GM19035 (cell line): ENCODE results near the gene ARHGEF18.
"Not testable (repeated sequence)": the region's sequence is repeated elsewhere in the genome, so short reads cannot be mapped to it uniquely, and the experiment has no call there.

Experiments used
- ATAC-seq: cut with Tn5 transposase; IDR thresholded peaks from one replicate; pipeline ENCODE4 v1.9.1; 2021; ENCODE audit not compliant: unreplicated experiment

ARHGEF18 gene

DNA sequence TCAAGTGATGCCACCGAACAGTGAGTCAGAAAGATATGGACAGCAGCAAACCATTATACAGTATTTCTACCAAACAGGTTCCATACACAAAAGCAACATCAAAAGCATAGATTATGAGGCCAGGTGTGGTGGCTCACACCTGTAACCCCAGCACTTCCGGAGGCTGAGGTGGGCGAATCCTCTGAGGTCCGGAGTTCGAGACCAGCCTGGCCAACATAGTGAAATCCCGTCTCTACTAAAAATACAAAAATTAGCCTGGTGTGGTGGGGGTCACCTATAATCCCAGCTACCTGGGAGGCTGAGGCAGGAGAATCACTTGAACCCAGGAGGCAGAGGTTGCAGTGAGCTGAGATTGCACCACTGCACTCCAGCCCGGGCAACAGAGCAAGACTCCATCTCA is 1.7 kb upstream of the ARHGEF18 start:
- not testable (repeated sequence) for ATAC-seq

DNA sequence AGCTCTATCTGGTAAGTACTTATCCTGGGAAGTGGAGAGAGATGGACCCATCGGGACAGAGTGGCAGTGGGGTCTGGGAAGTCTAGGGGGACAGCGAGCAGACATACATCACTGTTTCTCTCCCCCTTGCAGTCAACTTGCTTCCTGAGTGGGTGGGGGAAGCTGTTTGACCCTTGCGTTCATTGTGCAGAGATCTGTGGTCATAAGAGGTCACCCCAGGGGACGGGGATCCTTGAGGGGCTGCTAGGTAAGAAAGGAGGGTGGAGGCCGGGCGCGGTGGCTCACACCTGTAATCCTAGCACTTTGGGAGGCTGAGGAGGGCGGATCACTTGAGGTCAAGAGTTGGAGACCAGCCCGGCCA is 474 bp downstream of the ARHGEF18 start:
- ATAC-seq, result no peak

DNA sequence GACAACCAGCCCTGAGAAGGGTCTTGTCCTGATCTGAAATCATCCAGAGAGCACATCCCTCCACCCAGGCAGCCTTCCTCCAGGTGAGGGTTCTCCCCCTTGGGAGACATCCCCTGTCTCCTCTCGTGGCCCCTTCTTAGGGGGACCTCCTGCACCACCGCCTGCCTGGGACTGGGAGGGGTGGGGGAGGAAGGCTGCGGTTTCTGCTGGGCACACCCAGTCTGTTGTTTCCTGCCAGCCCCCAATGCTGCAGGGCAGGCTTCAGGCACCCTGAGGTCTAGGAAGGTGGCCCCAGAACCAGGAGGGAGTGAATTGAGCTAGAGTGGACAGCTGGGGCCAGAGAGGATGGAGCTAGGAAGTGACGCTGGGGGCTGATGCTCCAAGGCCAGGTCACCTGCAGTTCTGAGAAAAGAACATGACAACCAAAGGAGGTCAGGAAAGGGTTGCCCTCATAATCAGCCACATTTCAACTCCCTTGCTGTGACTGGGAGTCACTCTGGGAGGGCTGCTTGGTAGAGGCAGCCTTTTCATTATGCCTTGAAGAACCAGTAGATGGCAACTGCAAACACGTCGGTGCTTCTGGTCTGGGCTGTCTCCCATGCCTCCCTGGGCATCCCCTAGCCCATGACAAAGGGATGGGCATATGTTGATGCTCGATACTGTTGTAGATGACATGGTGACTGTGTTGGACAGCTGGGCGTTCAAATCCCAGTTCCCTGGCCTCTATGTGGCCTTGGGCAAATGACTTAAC is 1.4 kb downstream of the ARHGEF18 start:
- no peak for ATAC-seq

DNA sequence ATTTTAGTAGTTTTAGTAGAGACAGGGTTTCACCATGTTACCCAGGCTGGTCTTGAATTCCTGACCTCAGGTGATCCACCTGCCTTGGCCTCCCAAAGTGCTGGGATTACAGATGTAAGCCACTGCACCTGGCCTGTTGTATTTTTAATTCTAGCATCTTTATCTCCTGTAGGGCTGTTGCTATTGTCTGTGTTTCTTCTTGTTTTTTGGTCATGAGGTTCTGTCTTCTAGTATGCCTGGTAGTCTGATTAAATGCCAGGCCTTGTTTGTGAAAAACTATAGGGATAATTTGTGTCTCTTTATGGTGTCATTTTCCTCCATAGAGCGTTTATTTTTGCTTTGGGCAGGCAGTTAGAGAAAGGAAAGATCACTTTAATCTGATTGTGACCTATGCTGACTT is 3.1 kb downstream of the ARHGEF18 start:
- ATAC-seq, result no peak

DNA sequence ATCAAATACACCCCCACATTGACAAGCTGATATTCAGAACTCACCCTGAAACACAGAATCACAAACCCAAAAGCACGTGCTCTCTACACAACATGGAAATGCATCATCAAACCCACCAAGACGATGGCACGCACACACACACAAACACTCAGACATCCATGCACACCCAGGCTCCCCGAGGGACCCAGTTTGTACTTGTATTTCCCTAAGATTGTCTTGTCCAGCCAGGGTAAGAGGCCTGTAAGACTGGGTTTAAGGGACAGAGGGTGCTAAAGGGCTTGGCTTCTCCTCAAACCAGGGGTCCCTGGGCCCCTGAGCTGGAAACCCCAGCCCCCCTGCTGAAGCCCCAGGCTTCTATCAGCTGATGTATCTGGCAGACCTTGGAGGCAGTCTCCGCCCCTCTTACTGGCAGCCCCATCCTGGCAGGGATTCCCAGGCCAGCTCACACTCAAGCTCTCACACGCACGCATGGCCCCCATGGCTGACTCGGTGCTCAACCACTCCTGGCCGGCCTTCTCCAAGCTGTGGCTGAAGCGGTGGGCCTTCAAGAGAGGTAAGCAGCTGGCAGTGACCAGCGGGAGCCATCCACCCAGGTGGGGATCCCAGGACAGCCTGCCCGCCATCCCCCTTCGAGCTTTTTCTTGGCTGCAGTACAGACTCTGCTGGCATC is 6.5 kb downstream of the ARHGEF18 start:
- no peak for ATAC-seq

DNA sequence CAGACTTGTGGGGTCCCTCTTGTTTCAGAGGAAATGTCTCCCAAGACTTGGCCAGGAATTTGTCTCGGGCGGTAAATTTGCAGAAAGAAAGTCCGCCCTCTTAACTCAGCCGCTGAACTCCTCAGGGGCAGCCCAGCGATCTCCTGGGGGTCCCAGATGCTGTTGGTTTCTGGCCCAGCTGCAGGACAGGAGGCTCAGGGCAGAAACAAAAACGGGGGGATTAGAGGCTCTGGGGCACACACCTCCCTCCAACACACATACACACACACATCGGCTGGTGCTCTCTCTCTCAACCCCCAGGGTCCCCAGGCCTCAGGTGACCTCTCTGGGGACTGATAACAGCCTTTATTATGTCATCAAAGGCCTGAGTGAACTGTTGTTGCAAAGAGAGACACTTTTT is 7.1 kb downstream of the ARHGEF18 start:
- ATAC-seq, result no peak

DNA sequence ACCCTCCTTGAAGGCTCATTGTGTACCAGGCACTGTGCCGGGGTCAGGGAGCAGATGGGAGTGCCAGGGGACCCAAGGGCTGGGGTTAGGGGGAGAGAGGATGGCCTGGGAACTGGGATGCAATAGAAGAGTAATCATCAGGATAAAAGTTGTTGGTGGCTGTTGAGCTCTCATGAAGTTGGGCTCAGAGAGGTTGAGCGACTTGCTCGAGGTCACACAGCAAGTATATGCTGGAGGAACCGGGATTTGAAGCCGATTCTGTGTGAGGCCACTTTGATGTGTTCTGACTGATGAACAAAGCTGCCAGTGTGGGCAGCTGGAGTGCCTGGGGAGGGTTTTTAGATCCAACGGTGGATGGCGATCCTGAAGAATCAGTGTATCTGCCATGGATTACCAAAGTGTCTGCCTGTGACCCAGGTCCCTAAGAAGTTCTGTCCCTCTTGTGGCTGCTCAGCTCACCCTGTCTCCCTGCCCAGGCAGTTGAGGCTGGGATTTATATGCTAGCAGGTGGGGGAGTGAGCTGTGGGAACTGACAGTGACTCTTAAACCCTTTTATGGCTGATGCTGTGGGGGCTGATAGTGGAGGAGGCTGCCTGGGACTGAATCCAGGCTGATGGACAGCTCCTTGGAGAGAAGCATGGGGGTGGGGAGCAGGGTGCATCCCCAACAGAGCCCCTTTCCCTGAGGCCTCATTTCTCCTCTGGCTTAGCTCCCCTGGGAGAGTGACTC is 8.3 kb downstream of the ARHGEF18 start:
- no peak for ATAC-seq

DNA sequence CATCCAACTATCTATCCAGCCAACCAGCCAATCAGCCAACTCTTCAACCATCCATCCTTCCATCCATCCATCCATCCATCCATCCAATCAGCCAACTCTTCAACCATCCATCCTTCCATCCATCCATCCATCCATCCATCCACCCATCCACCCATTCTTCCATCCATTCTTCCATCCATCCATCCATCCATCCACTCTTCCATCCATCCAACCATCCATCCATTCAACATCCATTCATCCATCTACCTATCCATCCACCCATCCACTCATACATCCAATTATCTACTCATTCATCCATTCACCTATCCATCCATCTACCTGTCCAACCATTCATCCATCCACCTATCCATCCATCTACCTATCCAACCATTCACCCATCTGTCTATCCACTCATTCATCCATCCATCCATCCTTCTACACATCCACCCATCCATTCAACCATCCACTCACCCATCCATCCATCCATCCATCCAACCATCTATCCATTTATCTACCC is 9.4 kb downstream of the ARHGEF18 start:
- no peak for ATAC-seq

DNA sequence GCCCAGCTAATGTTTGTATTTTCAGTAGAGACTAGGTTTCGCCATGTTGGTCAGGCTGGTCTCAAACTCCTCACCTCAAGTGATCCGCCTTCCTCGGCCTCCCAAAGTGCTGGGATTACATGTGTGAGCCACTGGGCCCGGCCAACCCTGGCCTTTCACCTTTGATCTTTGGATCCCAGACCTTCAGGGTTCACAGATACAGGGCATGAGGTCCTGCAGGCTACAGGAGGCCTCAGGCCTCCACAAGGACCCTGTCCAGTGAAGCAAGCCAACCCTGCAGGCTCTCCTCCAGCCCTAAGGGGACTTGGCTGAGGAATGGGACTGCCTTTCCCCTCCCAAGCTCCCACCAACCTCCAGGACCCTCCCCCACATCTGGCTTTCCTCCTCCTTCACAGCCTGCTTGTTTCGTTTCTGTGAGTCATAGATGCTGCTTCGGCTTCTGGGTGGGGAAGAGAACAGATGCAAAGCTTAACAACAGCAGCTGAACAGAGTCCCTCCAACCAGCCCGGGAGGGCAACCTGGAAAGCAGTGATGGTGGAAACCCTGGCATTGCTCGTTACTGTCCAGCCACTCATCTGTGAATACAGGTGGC is 11.8 kb downstream of the ARHGEF18 start:
- no peak for ATAC-seq

DNA sequence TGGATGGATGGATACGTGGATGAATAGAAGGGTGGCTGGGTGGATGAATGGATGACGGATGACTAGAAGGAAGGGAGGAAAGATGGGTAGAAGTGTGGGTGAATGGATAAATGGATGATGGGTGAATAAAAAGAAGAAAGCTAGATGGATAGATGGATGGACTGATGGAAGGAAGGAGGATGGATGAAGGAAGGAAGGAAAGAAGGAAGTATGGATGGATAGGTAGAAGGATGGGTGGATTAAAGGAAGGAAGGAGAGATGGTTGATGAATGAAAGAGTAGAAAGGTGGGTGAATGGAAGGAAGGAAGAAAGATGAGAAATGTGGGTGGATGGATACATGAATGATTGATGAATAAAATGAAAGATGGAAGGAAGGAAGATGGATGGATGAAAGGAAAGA is 14.5 kb downstream of the ARHGEF18 start:
- no peak for ATAC-seq

DNA sequence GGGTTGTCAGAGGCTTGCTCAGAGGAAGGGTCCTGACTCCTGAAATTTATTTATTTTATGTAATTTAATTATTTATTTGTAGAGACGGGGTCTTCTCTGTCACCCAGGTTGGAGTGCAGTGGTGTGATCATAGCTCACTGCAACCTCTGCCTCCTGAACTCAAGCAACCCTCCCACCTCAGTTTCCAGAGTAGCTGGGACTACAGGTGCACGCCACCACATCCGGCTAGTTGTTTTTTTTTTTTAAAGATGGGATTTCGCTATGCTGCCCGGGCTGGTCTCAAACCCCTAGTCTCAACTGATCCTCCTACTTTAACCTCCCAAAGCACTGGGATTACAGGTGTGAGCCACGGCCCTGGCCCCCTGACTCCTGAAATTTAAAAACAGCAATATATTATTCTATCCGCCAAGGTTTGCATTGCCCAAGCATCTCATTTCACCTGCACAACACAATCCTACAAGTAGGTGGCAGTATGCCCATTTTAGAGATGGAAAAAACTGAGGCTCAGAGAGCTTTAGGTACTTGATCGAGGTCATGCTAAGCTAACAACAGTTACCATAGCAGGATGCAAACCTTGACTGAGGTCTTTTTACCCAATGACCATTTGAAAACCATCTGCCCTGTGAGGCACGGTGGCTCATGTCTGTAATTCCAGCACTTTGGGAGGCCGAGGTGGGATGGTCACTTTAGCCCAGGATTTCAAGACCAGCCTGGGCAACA is 18.1 kb downstream of the ARHGEF18 start:
- no peak for ATAC-seq

DNA sequence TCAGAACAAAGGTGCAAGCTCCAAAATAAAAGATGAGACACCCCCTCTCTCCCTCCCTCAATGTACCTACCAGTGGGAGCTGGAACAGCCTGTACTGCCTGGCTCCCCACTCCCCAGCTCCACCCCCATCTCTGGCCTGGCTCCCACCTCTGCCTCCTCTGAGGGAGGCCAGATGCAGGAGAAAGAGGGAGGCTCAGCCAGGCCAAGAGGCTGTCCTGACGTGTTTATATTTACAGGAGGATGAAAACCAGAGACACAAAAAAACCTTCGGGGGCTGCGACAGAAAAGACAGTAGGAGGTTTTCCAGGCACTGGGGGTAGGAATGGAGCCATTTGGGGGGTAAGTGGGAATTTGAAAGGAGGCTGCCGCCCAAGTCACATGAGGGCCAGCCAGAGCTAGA is 19.7 kb downstream of the ARHGEF18 start:
- no peak for ATAC-seq

DNA sequence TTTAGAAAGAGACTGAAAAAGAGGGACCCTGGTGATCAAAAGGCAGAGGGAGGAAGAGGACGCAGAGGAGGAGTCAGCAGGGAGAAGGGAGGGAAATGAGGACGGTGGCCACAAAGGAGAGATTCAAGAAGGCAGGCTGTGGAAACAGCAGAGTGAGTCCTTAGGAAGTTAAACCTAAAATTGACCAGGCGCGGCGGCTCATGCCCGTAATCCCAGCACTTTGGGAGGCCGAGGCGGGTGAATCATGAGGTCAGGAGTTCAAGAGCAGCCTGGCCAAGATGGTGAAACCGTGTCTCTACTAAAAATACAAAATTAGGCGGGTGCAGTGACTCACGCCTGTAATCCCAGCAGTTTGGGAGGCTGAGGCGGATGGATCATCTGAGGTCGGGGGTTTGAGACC is 20.1 kb downstream of the ARHGEF18 start:
- ATAC-seq, result not testable (repeated sequence)

DNA sequence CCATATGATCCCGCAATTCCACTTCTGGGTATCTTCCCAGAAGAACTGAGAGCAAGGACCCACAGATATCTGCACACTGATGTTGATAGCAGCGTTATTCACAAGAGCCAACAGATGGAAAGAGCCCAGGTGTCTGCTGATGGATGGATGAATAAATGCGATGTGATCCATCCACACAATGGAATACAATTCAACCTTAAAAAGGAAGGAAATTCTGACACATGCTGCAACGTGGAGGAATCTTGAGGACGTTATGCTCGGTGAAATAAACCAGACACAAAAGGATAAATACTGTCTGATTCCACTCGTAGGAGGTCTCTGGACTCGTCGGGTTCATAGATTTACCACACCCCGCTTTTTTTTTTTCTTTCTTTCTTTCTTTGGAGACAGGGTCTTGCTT is 21.8 kb downstream of the ARHGEF18 start:
- ATAC-seq, result no peak

DNA sequence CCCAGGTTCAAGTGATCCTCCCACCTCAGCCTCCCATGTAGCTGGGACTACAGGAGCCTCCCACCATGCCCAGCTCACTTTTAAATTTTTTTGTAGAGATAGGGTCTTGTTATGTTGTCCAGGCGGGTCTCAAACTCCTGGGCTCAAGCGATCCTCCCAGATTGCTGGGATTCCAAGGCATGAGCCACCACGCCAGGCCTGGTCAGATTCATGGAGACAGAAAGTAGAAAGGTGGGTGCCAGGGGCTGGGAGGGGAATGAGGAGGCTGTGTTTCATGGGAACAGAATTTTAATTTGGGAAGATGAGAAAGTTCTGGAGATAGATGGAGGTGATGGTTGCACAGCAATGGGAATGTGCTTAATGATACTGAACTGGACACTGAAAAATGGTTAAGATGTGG is 22.3 kb downstream of the ARHGEF18 start:
- ATAC-seq, result no peak

DNA sequence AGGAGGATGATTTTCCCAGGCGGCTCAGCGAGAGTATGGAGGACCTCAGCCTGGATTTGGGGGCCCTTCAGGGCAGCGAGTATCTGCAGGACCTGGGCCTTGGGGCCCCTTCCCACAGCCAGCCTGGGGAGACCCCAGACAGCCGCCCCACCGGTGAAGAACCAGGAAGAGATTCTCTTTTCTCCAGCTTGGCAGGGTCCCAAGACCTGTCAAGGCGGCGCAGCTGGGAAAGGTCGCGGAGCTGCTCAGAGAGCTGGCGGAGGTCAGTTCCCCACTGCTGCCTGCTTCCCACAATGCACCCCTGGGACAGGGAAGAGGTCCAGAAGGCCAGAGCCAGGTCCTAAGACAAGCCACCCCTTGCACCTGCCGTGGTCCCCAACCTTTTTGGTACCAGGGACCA is 24.1 kb downstream of the ARHGEF18 start:
- no peak for ATAC-seq

DNA sequence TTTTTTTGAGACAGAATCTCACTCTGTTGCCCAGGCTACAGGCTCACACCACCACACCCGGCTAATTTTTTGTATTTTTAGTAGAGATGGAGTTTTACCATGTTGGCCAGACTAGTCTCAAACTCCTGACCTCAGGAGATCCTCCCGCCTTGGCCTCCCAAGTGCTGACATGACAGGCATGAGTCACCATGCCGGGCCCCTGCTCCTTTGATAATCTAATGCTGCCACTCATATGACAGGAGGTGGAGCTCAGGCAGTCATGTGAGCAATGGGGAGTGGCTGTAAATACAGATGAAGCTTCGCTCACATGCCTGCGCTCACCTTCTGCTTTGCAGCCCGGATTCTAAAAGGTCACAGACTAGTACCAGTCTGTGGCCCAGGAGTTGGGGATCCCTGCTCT is 25.1 kb downstream of the ARHGEF18 start:
- no peak for ATAC-seq

DNA sequence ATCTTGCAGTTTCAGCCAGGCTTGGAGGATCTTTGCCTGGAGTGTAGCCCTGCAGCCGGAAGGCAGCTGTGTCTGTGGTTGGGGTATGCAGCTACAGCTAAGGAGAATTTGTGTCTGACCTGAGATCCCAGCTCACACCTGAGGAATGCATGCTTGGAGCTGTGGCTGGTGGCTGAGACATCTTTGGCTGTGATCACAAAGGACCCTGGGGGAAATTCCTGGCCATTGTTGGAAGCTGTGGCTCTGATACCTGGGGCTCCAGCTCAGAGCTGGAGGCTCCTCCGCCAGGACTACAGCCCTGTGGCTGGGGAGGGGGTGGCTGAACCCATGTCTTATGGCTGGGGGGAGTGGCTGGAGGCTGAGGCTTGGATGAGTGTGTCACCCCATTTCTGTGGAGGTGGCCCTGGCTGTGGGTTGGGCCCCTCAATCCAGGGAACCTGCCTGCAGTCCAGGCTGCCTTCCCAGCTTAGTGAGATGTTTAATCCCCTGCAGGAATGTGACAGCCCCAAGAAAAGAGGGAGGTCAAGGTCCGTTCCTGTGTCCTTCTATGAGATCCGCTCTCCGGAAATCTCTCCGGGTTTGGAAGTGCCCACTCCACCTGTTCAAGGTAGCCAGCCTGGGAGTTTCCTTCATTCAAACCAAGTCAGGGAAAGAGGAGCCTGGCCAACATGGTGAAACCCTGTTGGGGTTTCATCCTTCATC is 27.6 kb downstream of the ARHGEF18 start:
- ATAC-seq, result no peak

DNA sequence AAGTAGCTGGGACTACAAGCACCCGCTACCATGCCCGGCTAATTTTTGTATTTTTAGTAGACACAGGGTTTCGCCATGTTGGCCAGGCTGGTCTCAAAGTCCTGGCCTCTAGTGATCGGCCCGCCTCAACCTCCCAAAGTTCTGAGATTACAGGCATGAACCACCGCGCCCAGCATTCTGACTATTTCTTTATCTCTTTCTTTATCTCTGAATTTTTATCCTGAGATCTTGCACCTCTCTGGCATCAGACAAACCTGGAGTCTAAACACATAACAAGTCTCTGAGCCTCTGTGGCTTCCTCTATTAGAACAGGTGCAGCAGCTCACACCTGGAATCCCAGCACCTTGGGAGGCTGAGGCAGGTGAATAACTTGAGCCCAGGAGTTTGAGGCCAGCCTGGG is 28.5 kb downstream of the ARHGEF18 start:
- no peak for ATAC-seq

DNA sequence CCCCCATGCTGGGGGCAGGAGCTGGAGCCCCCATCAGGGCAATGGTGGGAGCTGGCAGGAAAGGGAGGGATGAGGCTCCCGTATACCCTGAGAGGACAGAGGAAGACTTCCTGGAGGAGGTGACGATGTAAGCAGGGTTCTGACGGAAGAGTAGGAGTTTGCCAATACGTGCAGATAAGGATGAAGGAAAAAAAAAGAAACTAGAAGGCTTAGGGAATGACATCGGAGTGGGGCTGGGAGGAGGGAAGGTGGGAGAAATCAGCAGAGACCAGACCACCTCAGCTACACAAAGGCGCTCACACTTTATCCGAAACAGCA is 32.3 kb downstream of the ARHGEF18 start:
- ATAC-seq, result no peak

DNA sequence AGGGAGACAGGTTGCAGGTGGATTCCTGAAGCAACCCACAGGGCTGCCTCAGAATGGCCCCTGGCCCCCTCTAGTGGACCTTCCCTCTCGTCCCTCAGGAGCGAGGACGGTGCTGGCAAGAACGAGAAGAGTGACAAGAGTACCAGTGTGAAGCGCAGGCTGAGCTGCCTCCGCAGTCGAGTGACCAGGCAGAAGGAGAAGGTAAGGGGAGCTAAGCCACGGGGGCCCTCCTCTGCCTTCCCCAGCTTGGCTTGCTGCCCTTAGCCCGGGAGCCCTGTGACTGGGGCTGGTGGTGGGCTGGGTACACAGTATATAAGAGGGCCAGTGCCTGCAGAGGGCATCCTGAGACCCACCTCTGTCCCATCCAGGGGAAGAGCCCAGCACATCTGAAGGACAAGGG is 34.0 kb downstream of the ARHGEF18 start:
- ATAC-seq, result no peak
